H1 (cell line): Measurements from ENCODE around the gene PLCL2. TPM values are rescaled to one million over a fixed set of nuclear protein-coding genes. Genes with fewer than 3 reads are reported as not detected.

Source experiments
- CTCF ChIA-PET: fragments of 300-600 bp; sonication (Branson Sonifier 250); formaldehyde crosslinking; loops from one replicate; lab custom pipeline; 2021; ENCODE audit not compliant: partially characterized antibody; lab: Charles Lee
- POLR2A ChIA-PET: fragments of 300-600 bp; sonication (Branson Sonifier 250); formaldehyde crosslinking; loops from one replicate; lab custom pipeline; 2021; ENCODE audit warnings: inconsistent platforms; ENCODE audit not compliant: partially characterized antibody; lab: Charles Lee
- DNase-seq, 2 experiments: peaks; one replicate each; pipeline versions ENCODE4 v3.0.0 to v3.0.0-alpha.2; 2010 to 2022; ENCODE audit warnings: low spot score in 2 of 2, low read depth in 1 of 2, mixed read lengths in 1 of 2
- FAIRE-seq: peaks from 2 replicates; lab custom pipeline; 2011; peaks lifted over from hg19 to GRCh38; lab: Jason Lieb, UNC
- H2AFZ ChIP-seq: 2 replicates; pipeline ENCODE4 v1.8.1; 2012; ENCODE audit warnings: low read length, inconsistent platforms
- H2AK5ac ChIP-seq: 2 replicates; pipeline ENCODE4 v1.6.1; 2013; ENCODE audit warnings: low read depth, low read length
- H2BK120ac ChIP-seq: replicated peaks from 2 replicates; pipeline ENCODE3; 2013; ENCODE audit warnings: low read depth, low read length, inconsistent platforms
- H2BK12ac ChIP-seq: 2 replicates; pipeline ENCODE4 v1.6.1; 2013; ENCODE audit warnings: low read depth, low read length
- H2BK15ac ChIP-seq: 2 replicates; pipeline ENCODE4 v1.6.1; 2013; ENCODE audit warnings: low read length
- H2BK20ac ChIP-seq: 2 replicates; pipeline ENCODE4 v1.6.1; 2013; ENCODE audit warnings: low read length
- H2BK5ac ChIP-seq: 2 replicates; pipeline ENCODE4 v1.6.1; 2013; ENCODE audit warnings: low read depth, low read length
- H3K14ac ChIP-seq: 2 replicates; pipeline ENCODE4 v1.6.1; 2013; ENCODE audit warnings: inconsistent platforms; ENCODE audit not compliant: insufficient read length
- H3K18ac ChIP-seq: 2 replicates; pipeline ENCODE4 v1.6.1; 2013; ENCODE audit warnings: low read length; ENCODE audit errors: extremely low read depth
- H3K23ac ChIP-seq: 2 replicates; pipeline ENCODE4 v1.6.1; 2013; ENCODE audit warnings: inconsistent platforms; ENCODE audit not compliant: insufficient read length
- H3K23me2 ChIP-seq: 2 replicates; pipeline ENCODE4 v1.6.1; 2013; ENCODE audit warnings: low read depth, low read length
- H3K27ac ChIP-seq: 2 replicates; pipeline ENCODE4 v1.6.1; 2011; ENCODE audit warnings: low read depth, low read length, inconsistent platforms
- H3K27me3 ChIP-seq, 4 experiments: replicated peaks in 1 of 4; 1 replicate in 1 of 4; 2 replicates in 3 of 4; pipeline versions ENCODE4 v1.6.1 to v1.8.1; 2011 to 2013; ENCODE audit warnings: low read length in 3 of 4, mild to moderate bottlenecking in 3 of 4, inconsistent platforms in 2 of 4, mixed read lengths in 2 of 4, moderate library complexity in 1 of 4; ENCODE audit not compliant: control insufficient read depth in 3 of 4, insufficient read depth in 3 of 4; ENCODE audit errors: extremely low read depth in 1 of 4
- H3K36me3 ChIP-seq, 4 experiments: 2 replicates each; pipeline versions ENCODE4 v1.6.1 to v1.8.1; 2011 to 2013; ENCODE audit warnings: mild to moderate bottlenecking in 4 of 4, low read length in 3 of 4, moderate library complexity in 2 of 4, control low read depth in 1 of 4, inconsistent platforms in 1 of 4; ENCODE audit not compliant: insufficient read depth in 4 of 4, control insufficient read depth in 2 of 4
- H3K4ac ChIP-seq: replicated peaks from 2 replicates; pipeline ENCODE3; 2013; ENCODE audit warnings: low read length, low read depth, mixed read lengths, inconsistent platforms; ENCODE audit not compliant: insufficient read length
- H3K4me1 ChIP-seq, 4 experiments: replicated peaks in 1 of 4; 1 replicate in 1 of 4; 2 replicates in 3 of 4; pipeline versions ENCODE4 v1.6.1 to v1.8.1; 2011 to 2013; ENCODE audit warnings: low read length in 3 of 4, inconsistent platforms in 2 of 4, mixed read lengths in 1 of 4; ENCODE audit not compliant: insufficient read depth in 4 of 4, control insufficient read depth in 3 of 4
- H3K4me2 ChIP-seq, 2 experiments: 2 replicates each; pipeline versions ENCODE4 v1.6.1 to v1.8.1; 2011 to 2013; ENCODE audit warnings: low read depth in 2 of 2, low read length in 2 of 2, control low read depth in 1 of 2, inconsistent platforms in 1 of 2, mild to moderate bottlenecking in 1 of 2; ENCODE audit not compliant: insufficient read depth in 1 of 2
- H3K4me3 ChIP-seq, 4 experiments: fragments of 200-600, 300-600 bp in 1 of 4; sonication (generic), shearing (Covaris generic), sonication (Bioruptor Twin) in 1 of 4; 2 replicates each; pipeline versions ENCODE4 v1.5.1 to v1.8.1; 2011 to 2016; ENCODE audit warnings: low read length in 4 of 4, low read depth in 3 of 4, control low read depth in 2 of 4, inconsistent platforms in 2 of 4, mild to moderate bottlenecking in 2 of 4, mixed read lengths in 1 of 4, moderate library complexity in 1 of 4; ENCODE audit not compliant: insufficient read depth in 2 of 4; ENCODE audit errors: extremely low read depth in 1 of 4
- H3K56ac ChIP-seq: replicated peaks from 2 replicates; pipeline ENCODE3; 2013; ENCODE audit warnings: low read depth, mild to moderate bottlenecking, mixed read lengths, low read length, inconsistent platforms; ENCODE audit not compliant: insufficient read length
- H3K79me1 ChIP-seq: 2 replicates; pipeline ENCODE4 v1.6.1; 2013; ENCODE audit warnings: low read depth, low read length, control low read depth
- H3K79me2 ChIP-seq, 2 experiments: 2 replicates each; pipeline versions ENCODE4 v1.6.1 to v1.8.1; 2012 to 2013; ENCODE audit warnings: low read length in 2 of 2, mild to moderate bottlenecking in 2 of 2, inconsistent platforms in 1 of 2; ENCODE audit not compliant: insufficient read depth in 2 of 2, control insufficient read depth in 1 of 2
- H3K9ac ChIP-seq, 4 experiments: replicated peaks in 1 of 4; 1 replicate in 1 of 4; 2 replicates in 3 of 4; pipeline versions ENCODE4 v1.6.1 to v1.8.1; 2011 to 2013; ENCODE audit warnings: low read depth in 3 of 4, low read length in 3 of 4, control low read depth in 2 of 4, mild to moderate bottlenecking in 2 of 4, moderate library complexity in 2 of 4, inconsistent platforms in 1 of 4; ENCODE audit errors: extremely low read depth in 1 of 4
- H3K9me3 ChIP-seq, 2 experiments: 2 replicates each; pipeline versions ENCODE4 v1.6.1 to v1.8.1; 2012 to 2013; ENCODE audit warnings: mild to moderate bottlenecking in 2 of 2, moderate library complexity in 2 of 2, control low read depth in 1 of 2, inconsistent platforms in 1 of 2, low read depth in 1 of 2, low read length in 1 of 2, mixed read lengths in 1 of 2; ENCODE audit not compliant: insufficient read depth in 2 of 2
- H4K20me1 ChIP-seq, 2 experiments: replicated peaks in 1 of 2; 2 replicates each; pipeline versions ENCODE3 to v1.8.1; 2011 to 2013; ENCODE audit warnings: inconsistent platforms in 2 of 2, low read length in 2 of 2, mild to moderate bottlenecking in 1 of 2; ENCODE audit not compliant: insufficient read depth in 2 of 2, control insufficient read depth in 1 of 2
- H4K5ac ChIP-seq: 2 replicates; pipeline ENCODE4 v1.6.1; 2013; ENCODE audit warnings: low read length, low read depth, mixed read lengths, inconsistent platforms; ENCODE audit not compliant: insufficient read length
- H4K8ac ChIP-seq: 2 replicates; pipeline ENCODE4 v1.8.0; 2013; ENCODE audit warnings: mild to moderate bottlenecking, moderate library complexity, low read length, inconsistent platforms; ENCODE audit not compliant: insufficient read depth; ENCODE audit errors: extremely low read depth
- H4K91ac ChIP-seq: replicated peaks from 2 replicates; pipeline ENCODE3; 2013; ENCODE audit warnings: low read length, mixed read lengths, inconsistent platforms; ENCODE audit not compliant: insufficient read length
- BCL11A ChIP-seq, 2 experiments: IDR thresholded peaks; one replicate each; pipeline ENCODE4 v1.6.1; 2011; ENCODE audit warnings: low read depth in 2 of 2, low read length in 2 of 2, mild to moderate bottlenecking in 2 of 2
- CHD2 ChIP-seq: IDR thresholded peaks from 2 replicates; pipeline ENCODE4 v1.6.1; 2012; ENCODE audit warnings: low read length, improper control_type of control experiment
- CREB1 ChIP-seq: IDR thresholded peaks from 2 replicates; pipeline ENCODE4 v1.6.1; 2012; ENCODE audit warnings: inconsistent platforms
- PHF8 ChIP-seq: fragments of 200-600 bp; sonication (generic); conservative IDR thresholded peaks from 2 replicates; pipeline ENCODE4 v1.7.1; 2012; ENCODE audit warnings: low read depth, mild to moderate bottlenecking, inconsistent platforms, low read length, moderate library complexity
- SRF ChIP-seq: IDR thresholded peaks from 2 replicates; pipeline ENCODE4 v1.6.1; 2011; ENCODE audit warnings: mild to moderate bottlenecking, low read depth, low read length, moderate library complexity
- WGBS, 2 experiments: shearing (Covaris generic) in 1 of 2; methylation state at CpG; one replicate each; pipeline versions ENCODE4 v1.1.6 to v1.1.7; 2013 to 2015; ENCODE audit warnings: low lambda C conversion rate in 2 of 2, mixed read lengths in 2 of 2, inconsistent platforms in 1 of 2, low coverage in 1 of 2, missing lambda C conversion rate in 1 of 2; ENCODE audit not compliant: insufficient replicate concordance in 2 of 2, insufficient coverage in 1 of 2, insufficient read length in 1 of 2; ENCODE audit errors: extremely low coverage in 1 of 2, missing lambda C conversion rate in 1 of 2; 5-methylcytosine and 5-hydroxymethylcytosine counted together
- polyA plus RNA-seq, 7 experiments: library from polyadenylated mRNA; depleted of rRNA in 3 of 7; stranded (reverse) in 5 of 7; unstranded in 2 of 7; fragments of >200 nt in 5 of 7; fragments of 200-250 nt in 2 of 7; gene quantifications; 1 replicate in 5 of 7; 2 replicates in 1 of 7; 4 replicates in 1 of 7; pipeline versions ENCODE4 v1.2.1 to v1.2.3, GENCODE V29; 2011 to 2013; ENCODE audit warnings: missing spikeins in 2 of 7, mixed read lengths in 2 of 7
- total RNA-seq: library from RNA; stranded (reverse); fragmentation: NEBNext Ultra II Directional; extraction: Animal tissue kit (Norgen Biotek cat#: 25700); gene quantifications from 2 replicates; pipeline ENCODE4 v1.2.1, GENCODE V29; 2021
- TF ChIP-seq, protein P1 (sequence below): IDR thresholded peaks from 2 replicates; pipeline ENCODE4 v1.6.1; 2012; ENCODE audit warnings: inconsistent platforms
- TF ChIP-seq, protein P2 (sequence below): IDR thresholded peaks from 2 replicates; pipeline ENCODE4 v1.6.1; 2011; ENCODE audit warnings: low read depth, mild to moderate bottlenecking, low read length; ENCODE audit not compliant: insufficient read depth
- TF ChIP-seq, protein P3 (sequence below), 3 experiments: IDR thresholded peaks; 1 replicate in 2 of 3; 2 replicates in 1 of 3; pipeline versions ENCODE4 v1.5.1 to v1.6.1; 2011; ENCODE audit warnings: low read length in 3 of 3, mild to moderate bottlenecking in 3 of 3, inconsistent platforms in 2 of 3, low read depth in 1 of 3, moderate library complexity in 1 of 3; ENCODE audit not compliant: insufficient read depth in 1 of 3; ENCODE audit errors: control extremely low read depth in 1 of 3

The PLCL2 gene
- total and polyA plus RNA-seq, 2 of the 8 experiments (the other 6 are each of a cell fraction or from before 2014, with no cell fraction given), result 3.5 to 6.8 TPM

DNA sequence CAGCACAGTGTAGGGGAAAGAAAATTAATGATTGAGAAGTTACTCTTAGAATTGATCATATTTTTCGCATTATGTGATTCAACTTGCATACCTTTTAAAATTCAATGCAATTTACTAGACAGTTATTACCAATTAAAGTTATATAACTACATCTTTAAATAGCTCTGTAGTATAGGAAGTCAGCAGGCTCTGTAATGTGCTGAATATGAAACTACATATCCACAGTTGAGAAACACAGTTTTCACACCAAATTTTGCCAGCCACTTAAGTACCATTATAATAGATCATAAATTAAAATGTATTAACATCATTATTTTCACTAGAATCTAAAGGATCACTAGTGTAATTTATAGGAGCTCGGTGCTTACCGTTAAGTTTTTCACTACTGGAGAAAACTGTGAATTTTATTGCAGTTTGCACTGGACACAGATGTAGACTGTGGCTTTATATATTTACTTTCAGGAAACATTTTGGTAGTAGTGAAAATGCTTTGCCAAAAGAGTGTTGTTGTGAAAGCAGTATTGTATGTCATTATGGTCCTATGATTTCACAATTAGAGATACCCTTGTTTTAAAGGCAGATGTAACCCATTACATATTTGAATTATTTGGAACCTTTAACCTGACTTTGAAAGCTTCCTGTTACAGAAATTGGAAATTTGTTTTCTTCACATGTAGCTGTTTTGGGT, 113.6 kb downstream of the PLCL2 start:
- H3K9me3 ChIP-seq, result peaks cover 4% of the 10 kb centered on the region in 2 experiments; a peak in 1 of 4 replicates
- 91% methylated on average over 3 of the region's 3 CpGs; no CpG with 5 or more reads in 1 of the 2 experiments for WGBS, 2 experiments
- H2AK5ac ChIP-seq, result no peak overlapping the region
- TF ChIP-seq, protein P1, sequence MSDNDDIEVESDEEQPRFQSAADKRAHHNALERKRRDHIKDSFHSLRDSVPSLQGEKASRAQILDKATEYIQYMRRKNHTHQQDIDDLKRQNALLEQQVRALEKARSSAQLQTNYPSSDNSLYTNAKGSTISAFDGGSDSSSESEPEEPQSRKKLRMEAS, result no peak
- TF ChIP-seq, protein P2, sequence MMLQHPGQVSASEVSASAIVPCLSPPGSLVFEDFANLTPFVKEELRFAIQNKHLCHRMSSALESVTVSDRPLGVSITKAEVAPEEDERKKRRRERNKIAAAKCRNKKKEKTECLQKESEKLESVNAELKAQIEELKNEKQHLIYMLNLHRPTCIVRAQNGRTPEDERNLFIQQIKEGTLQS, result no peak
- TF ChIP-seq CREB1 (no peak), BCL11A (IDR thresholded peaks at IDR 0.05; ENCODE audit: low read depth in 2 of 2, low read length in 2 of 2) (no peak), SRF (no peak), CHD2 (no peak), PHF8 (no peak)
- TF ChIP-seq, protein P3, sequence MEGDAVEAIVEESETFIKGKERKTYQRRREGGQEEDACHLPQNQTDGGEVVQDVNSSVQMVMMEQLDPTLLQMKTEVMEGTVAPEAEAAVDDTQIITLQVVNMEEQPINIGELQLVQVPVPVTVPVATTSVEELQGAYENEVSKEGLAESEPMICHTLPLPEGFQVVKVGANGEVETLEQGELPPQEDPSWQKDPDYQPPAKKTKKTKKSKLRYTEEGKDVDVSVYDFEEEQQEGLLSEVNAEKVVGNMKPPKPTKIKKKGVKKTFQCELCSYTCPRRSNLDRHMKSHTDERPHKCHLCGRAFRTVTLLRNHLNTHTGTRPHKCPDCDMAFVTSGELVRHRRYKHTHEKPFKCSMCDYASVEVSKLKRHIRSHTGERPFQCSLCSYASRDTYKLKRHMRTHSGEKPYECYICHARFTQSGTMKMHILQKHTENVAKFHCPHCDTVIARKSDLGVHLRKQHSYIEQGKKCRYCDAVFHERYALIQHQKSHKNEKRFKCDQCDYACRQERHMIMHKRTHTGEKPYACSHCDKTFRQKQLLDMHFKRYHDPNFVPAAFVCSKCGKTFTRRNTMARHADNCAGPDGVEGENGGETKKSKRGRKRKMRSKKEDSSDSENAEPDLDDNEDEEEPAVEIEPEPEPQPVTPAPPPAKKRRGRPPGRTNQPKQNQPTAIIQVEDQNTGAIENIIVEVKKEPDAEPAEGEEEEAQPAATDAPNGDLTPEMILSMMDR (IDR thresholded peaks at IDR 0.05; ENCODE audit: control extremely low read depth in 1 of 3, insufficient read depth in 1 of 3, low read depth in 1 of 3, low read length in 3 of 3), result no peak

More for the DNA sequence above, 113.6 kb downstream of the PLCL2 start:
- no peak overlapping the region for H3K56ac ChIP-seq
- H4K91ac ChIP-seq, result no peak overlapping the region
- ChIA-PET CTCF (interaction anchor here (1.5 to 2.2 kb wide), 2 partner anchors 13 to 29 kb away, joined by 3 to 11 read pairs; no protein-coding TSS in a partner anchor), POLR2A (interaction anchor here (1.0 kb wide), 1 partner anchor 125 kb away, joined by 3 read pairs; no protein-coding TSS in a partner anchor)
- no peaks in the 10 kb centered on the region; a peak in 2 of 4 replicates for H3K79me2 ChIP-seq
- FAIRE-seq (no peak), DNase-seq (no peak)
- no peak overlapping the region for H2BK20ac ChIP-seq
- H4K20me1 ChIP-seq, result peaks cover 9 to 18% of the 10 kb centered on the region in 2 experiments
- no peak overlapping the region for H2BK120ac ChIP-seq
- no peak overlapping the region for H3K23ac ChIP-seq
- H3K18ac ChIP-seq, result no peak overlapping the region
- H3K9ac ChIP-seq, result no peak overlapping the region
- H3K23me2 ChIP-seq, result no peaks in the 10 kb centered on the region
- H2BK15ac ChIP-seq, result no peak overlapping the region
- H3K27ac ChIP-seq, result no peak overlapping the region
- H4K8ac ChIP-seq, result no peak overlapping the region
- H3K79me1 ChIP-seq, result no peaks in the 10 kb centered on the region; the same call in 1 of the 2 replicates
- H2AFZ ChIP-seq, result no peak overlapping the region
- no peak overlapping the region for H4K5ac ChIP-seq
- peaks cover 0 to 6% (median 4%) of the 10 kb centered on the region in 4 experiments; a peak in 3 of 7 replicates for H3K4me1 ChIP-seq
- no peak overlapping the region for H3K14ac ChIP-seq
- peaks cover 26 to 75% (median 65%) of the 10 kb centered on the region in 4 experiments for H3K27me3 ChIP-seq
- H3K4me3 ChIP-seq, result no peak overlapping the region
- H3K4me2 ChIP-seq, result no peak overlapping the region
- H3K36me3 ChIP-seq, result no peaks in the 10 kb centered on the region
- H2BK5ac ChIP-seq, result no peak overlapping the region
- no peak overlapping the region for H3K4ac ChIP-seq
- no peak overlapping the region for H2BK12ac ChIP-seq
